Adrenal gland (tissue), 5 donors: ENCODE data around the gene INSL6.

Source experiments
- POLR2A ChIP-seq, 2 donors: fragments of 450-650 bp; IDR thresholded peaks; one replicate each; pipeline ENCODE4 v1.6.1; 2017; ENCODE audit warnings: antibody characterized with exemption in 2 of 2, mild to moderate bottlenecking in 2 of 2, moderate library complexity in 1 of 2
- TF ChIP-seq, protein P1 (sequence below), 6 experiments: fragments of 450-650 bp in 4 of 6; fragments of 200-600 bp in 2 of 6; sonication (generic) in 1 of 6; IDR thresholded peaks; 1 replicate in 5 of 6; 2 replicates in 1 of 6; pipeline versions ENCODE4 v1.5.1 to v1.8.0; 2016 to 2021; ENCODE audit warnings: antibody characterized with exemption in 6 of 6, mild to moderate bottlenecking in 2 of 6, moderate library complexity in 1 of 6
- donor health status: DM: no; HTN: no; CAD: no.

DNA sequence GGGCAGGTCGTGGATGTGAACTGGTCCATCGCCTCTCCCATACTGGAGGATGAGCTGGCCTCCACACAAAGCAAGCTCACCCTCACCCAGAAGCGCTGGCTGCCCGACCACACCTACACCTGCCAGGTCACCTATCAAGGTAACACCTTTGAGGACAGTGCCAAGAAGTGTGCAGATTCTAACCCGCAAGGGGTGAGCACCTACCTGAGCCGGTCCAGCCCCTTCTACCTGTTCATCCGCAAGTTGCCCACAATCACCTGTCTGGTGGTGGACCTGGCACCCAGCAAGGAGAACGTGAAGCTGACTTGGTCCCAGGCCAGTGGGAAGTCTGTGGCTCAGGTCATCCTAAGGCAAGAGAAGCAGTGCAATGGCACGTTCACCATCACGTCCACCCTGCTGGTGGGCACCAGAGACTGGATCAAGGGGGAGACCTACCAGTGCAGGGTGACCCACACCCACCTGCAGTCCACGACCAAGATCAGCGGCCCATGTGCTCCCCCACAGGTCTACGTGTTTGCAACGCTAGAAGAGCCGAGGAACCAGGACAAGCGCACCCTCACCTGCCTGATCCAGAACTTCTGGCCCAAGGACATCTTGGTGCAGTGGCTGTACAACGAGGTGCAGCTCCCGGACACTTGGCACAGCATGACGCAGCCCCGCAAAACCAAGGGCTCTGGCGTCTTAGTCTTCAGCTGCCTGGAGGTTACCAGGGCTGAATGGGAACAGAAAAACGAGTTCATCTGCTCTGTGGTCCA, 71.3 kb downstream of the INSL6 start:
- TF ChIP-seq, protein P1, sequence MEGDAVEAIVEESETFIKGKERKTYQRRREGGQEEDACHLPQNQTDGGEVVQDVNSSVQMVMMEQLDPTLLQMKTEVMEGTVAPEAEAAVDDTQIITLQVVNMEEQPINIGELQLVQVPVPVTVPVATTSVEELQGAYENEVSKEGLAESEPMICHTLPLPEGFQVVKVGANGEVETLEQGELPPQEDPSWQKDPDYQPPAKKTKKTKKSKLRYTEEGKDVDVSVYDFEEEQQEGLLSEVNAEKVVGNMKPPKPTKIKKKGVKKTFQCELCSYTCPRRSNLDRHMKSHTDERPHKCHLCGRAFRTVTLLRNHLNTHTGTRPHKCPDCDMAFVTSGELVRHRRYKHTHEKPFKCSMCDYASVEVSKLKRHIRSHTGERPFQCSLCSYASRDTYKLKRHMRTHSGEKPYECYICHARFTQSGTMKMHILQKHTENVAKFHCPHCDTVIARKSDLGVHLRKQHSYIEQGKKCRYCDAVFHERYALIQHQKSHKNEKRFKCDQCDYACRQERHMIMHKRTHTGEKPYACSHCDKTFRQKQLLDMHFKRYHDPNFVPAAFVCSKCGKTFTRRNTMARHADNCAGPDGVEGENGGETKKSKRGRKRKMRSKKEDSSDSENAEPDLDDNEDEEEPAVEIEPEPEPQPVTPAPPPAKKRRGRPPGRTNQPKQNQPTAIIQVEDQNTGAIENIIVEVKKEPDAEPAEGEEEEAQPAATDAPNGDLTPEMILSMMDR (IDR thresholded peaks at IDR 0.05), result no peak
- no peak for TF ChIP-seq POLR2A (IDR thresholded peaks at IDR 0.05)
